CD14-positive monocyte (primary cell): ENCODE results near the gene POLE. TPM values are rescaled to one million over a fixed set of nuclear protein-coding genes. Genes with fewer than 3 reads are reported as not detected.

Experiments used
- DNase-seq, 3 donors: peaks; one replicate each; pipeline ENCODE4 v3.0.0-alpha.2; 2011 to 2022
- H2AFZ ChIP-seq: 2 replicates; pipeline ENCODE4 v1.6.0; 2012; ENCODE audit warnings: mild to moderate bottlenecking, low read depth, low read length, inconsistent platforms; ENCODE audit not compliant: insufficient read depth, poor library complexity, severe bottlenecking
- H3K27ac ChIP-seq, 2 donors: 1 replicate in 1 of 2; 2 replicates in 1 of 2; pipeline ENCODE4 v1.5.1; 2012 to 2013; ENCODE audit warnings: low read length in 2 of 2, control low read depth in 1 of 2, inconsistent platforms in 1 of 2, low read depth in 1 of 2, mild to moderate bottlenecking in 1 of 2
- H3K27me3 ChIP-seq, 2 donors: one replicate each; pipeline versions ENCODE4 v1.6.0 to v1.6.1; 2011 to 2013; ENCODE audit warnings: low read length in 2 of 2; ENCODE audit not compliant: control insufficient read depth in 2 of 2, insufficient read depth in 2 of 2
- H3K36me3 ChIP-seq, 2 donors: replicated peaks in 1 of 2; 1 replicate in 1 of 2; 2 replicates in 1 of 2; pipeline versions ENCODE4 v1.5.1 to v1.6.1; 2012 to 2013; ENCODE audit warnings: low read length in 2 of 2, control low read depth in 1 of 2, inconsistent platforms in 1 of 2, mild to moderate bottlenecking in 1 of 2; ENCODE audit not compliant: insufficient read depth in 2 of 2, control insufficient read depth in 1 of 2
- H3K4me1 ChIP-seq, 2 donors: 1 replicate in 1 of 2; 2 replicates in 1 of 2; pipeline versions ENCODE4 v1.5.1 to v1.6.1; 2012 to 2013; ENCODE audit warnings: low read length in 2 of 2, control low read depth in 1 of 2, inconsistent platforms in 1 of 2, mild to moderate bottlenecking in 1 of 2, moderate library complexity in 1 of 2; ENCODE audit not compliant: insufficient read depth in 2 of 2, control insufficient read depth in 1 of 2
- H3K4me2 ChIP-seq: replicated peaks from 2 replicates; pipeline ENCODE3; 2012; ENCODE audit warnings: low read length, moderate library complexity, mild to moderate bottlenecking; ENCODE audit not compliant: poor library complexity, severe bottlenecking; ENCODE audit errors: extremely low read depth
- H3K4me3 ChIP-seq, 3 experiments: fragments of 200-600 bp in 1 of 3; sonication (generic) in 1 of 3; replicated peaks in 1 of 3; 1 replicate in 2 of 3; 2 replicates in 1 of 3; pipeline ENCODE4 v1.5.1; 2011 to 2013; ENCODE audit warnings: low read length in 3 of 3, mild to moderate bottlenecking in 3 of 3, control low read depth in 2 of 3, low read depth in 2 of 3, inconsistent platforms in 1 of 3, moderate library complexity in 1 of 3
- H3K79me2 ChIP-seq: 2 replicates; pipeline ENCODE4 v1.6.0; 2012; ENCODE audit warnings: mild to moderate bottlenecking, control low read depth, inconsistent platforms, low read length, moderate library complexity; ENCODE audit not compliant: insufficient read depth
- H3K9ac ChIP-seq: 2 replicates; pipeline ENCODE4 v1.6.0; 2017; ENCODE audit warnings: low read length, mild to moderate bottlenecking; ENCODE audit not compliant: insufficient read depth, poor library complexity, severe bottlenecking
- H3K9me3 ChIP-seq, 2 donors: replicated peaks in 1 of 2; 1 replicate in 1 of 2; 2 replicates in 1 of 2; pipeline versions ENCODE4 v1.5.1 to v1.6.1; 2012 to 2013; ENCODE audit warnings: low read length in 2 of 2, control low read depth in 1 of 2; ENCODE audit not compliant: control insufficient read depth in 1 of 2, insufficient read depth in 1 of 2
- H4K20me1 ChIP-seq: 2 replicates; pipeline ENCODE4 v1.6.0; 2012; ENCODE audit warnings: mild to moderate bottlenecking, low read length, control low read depth, moderate library complexity; ENCODE audit not compliant: insufficient read depth
- H3K27ac Mint-ChIP-seq, 7 donors: one replicate each; pipeline ENCODE4 v1.8.0; 2020; ENCODE audit warnings: mild to moderate bottlenecking in 7 of 7, mixed read lengths in 7 of 7, moderate library complexity in 6 of 7, inconsistent platforms in 2 of 7
- H3K27me3 Mint-ChIP-seq, 3 donors: one replicate each; pipeline ENCODE4 v1.8.0; 2021 to 2022; ENCODE audit warnings: low read depth in 3 of 3, mild to moderate bottlenecking in 3 of 3, mixed read lengths in 3 of 3, moderate library complexity in 3 of 3, inconsistent platforms in 1 of 3
- H3K36me3 Mint-ChIP-seq, 2 donors: one replicate each; pipeline ENCODE4 v1.8.0; 2020; ENCODE audit warnings: mixed read lengths in 2 of 2, inconsistent platforms in 1 of 2, mild to moderate bottlenecking in 1 of 2
- H3K4me1 Mint-ChIP-seq: one replicate; pipeline ENCODE4 v1.8.0; 2020; ENCODE audit warnings: mild to moderate bottlenecking, mixed read lengths
- H3K4me3 Mint-ChIP-seq, 2 donors: one replicate each; pipeline ENCODE4 v1.8.0; 2020; ENCODE audit warnings: mild to moderate bottlenecking in 2 of 2, mixed read lengths in 2 of 2, moderate library complexity in 1 of 2
- H3K9me3 Mint-ChIP-seq, 7 donors: one replicate each; pipeline ENCODE4 v1.8.0; 2020 to 2022; ENCODE audit warnings: mixed read lengths in 7 of 7, mild to moderate bottlenecking in 6 of 7, moderate library complexity in 6 of 7, inconsistent platforms in 2 of 7
- WGBS: methylation state at CpG from one replicate; pipeline ENCODE4 v1.1.5; 2013; ENCODE audit warnings: missing lambda C conversion rate; ENCODE audit not compliant: insufficient coverage; 5-methylcytosine and 5-hydroxymethylcytosine counted together
- intact Hi-C, 2 donors: fragments of 100-400 bp; cut with micrococcal nuclease; formaldehyde crosslinking; loops; one replicate each; pipeline versions ENCODE4 v1.15.0 to v1.15.1; 2023
- polyA plus RNA-seq, 3 donors: library from polyadenylated mRNA; depleted of rRNA in 1 of 3; unstranded in 2 of 3; stranded (reverse) in 1 of 3; fragments of 300-500 nt in 2 of 3; fragments of >200 nt in 1 of 3; fragmentation: Illumina TruSeq in 2 of 3; gene quantifications; 1 replicate in 2 of 3; 2 replicates in 1 of 3; pipeline ENCODE4 v1.2.3, GENCODE V29; 2012 to 2021
- TF ChIP-seq, protein P1 (sequence below): fragments of 200-600 bp; IDR thresholded peaks from one replicate; pipeline ENCODE4 v1.8.0; 2022; ENCODE audit warnings: antibody characterized with exemption, mild to moderate bottlenecking

Gene POLE
- polyA plus RNA-seq, 3 donors: 1.00 to 24.2 (median 2.2) TPM

DNA sequence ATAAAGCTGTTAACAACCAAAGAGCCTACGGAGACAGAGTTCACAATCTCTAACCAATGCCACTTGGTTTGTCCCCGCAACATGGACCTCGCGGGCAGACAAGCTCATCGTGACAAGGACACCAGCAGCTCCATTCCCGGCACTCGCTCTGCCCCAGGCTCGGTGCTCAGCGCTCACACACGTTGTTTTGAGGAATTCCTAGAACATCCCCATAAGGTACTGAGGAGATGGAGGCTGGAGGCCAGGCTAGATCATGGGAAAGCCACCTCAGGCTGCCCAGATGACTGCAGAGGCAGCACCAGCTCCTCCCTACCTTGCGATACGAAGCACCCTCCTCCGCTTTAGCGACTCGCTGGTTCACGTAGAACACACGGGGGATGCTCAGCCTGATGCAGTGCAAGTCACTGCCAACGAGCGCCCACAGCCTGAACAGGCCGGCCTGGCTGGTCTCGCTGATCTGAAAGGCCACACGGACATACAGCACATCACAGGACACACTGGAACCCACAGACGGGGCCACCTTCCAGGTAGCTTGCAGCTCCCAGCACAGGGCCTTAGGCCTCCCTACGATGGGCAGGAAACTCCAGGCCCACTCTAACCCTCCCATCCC is 38.4 kb downstream of the POLE start:
- H3K79me2 ChIP-seq: no peaks in the 10 kb centered on the region
- peaks cover 70 to 88% of the 10 kb centered on the region in 2 donors for H3K36me3 Mint-ChIP-seq
- intact Hi-C loops: no loop called here
- no peaks in the 10 kb centered on the region for H3K27me3 ChIP-seq
- peaks cover 0 to 1% (median 0%) of the 10 kb centered on the region in 3 donors for H3K27me3 Mint-ChIP-seq
- DNase-seq: no peak
- H3K4me1 ChIP-seq: no peaks in the 10 kb centered on the region
- H3K27ac ChIP-seq: no peak overlapping the region
- H3K36me3 ChIP-seq: peaks cover 54 to 89% of the 10 kb centered on the region in 2 donors
- no peak overlapping the region for H3K9ac ChIP-seq
- H3K4me1 Mint-ChIP-seq: no peaks in the 10 kb centered on the region
- H3K27ac Mint-ChIP-seq: no peak overlapping the region
- H3K9me3 Mint-ChIP-seq: no peaks in the 10 kb centered on the region
- H3K4me3 ChIP-seq: no peak overlapping the region
- H4K20me1 ChIP-seq: no peaks in the 10 kb centered on the region
- no peak overlapping the region for H3K4me3 Mint-ChIP-seq
- H2AFZ ChIP-seq: no peak overlapping the region
- TF ChIP-seq, protein P1, sequence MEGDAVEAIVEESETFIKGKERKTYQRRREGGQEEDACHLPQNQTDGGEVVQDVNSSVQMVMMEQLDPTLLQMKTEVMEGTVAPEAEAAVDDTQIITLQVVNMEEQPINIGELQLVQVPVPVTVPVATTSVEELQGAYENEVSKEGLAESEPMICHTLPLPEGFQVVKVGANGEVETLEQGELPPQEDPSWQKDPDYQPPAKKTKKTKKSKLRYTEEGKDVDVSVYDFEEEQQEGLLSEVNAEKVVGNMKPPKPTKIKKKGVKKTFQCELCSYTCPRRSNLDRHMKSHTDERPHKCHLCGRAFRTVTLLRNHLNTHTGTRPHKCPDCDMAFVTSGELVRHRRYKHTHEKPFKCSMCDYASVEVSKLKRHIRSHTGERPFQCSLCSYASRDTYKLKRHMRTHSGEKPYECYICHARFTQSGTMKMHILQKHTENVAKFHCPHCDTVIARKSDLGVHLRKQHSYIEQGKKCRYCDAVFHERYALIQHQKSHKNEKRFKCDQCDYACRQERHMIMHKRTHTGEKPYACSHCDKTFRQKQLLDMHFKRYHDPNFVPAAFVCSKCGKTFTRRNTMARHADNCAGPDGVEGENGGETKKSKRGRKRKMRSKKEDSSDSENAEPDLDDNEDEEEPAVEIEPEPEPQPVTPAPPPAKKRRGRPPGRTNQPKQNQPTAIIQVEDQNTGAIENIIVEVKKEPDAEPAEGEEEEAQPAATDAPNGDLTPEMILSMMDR: no peak
- no peak overlapping the region for H3K4me2 ChIP-seq
- H3K9me3 ChIP-seq: no peaks in the 10 kb centered on the region
- WGBS: 95% methylated on average over 21 of the region's 24 CpGs

GRCh38 chr12:132647858-132648257 is 39.3 kb downstream of the POLE start:
- peak overlapping the region in 1 of 7 donors; percentile 14 for H3K27ac Mint-ChIP-seq

More at GRCh38 chr12:132647858-132648257, 39.3 kb downstream of the POLE start:
- intact Hi-C loops: no loop called here
- H3K4me3 ChIP-seq: no peak overlapping the region
- peaks cover 0 to 1% (median 0%) of the 10 kb centered on the region in 3 donors for H3K27me3 Mint-ChIP-seq
- H3K9me3 ChIP-seq: no peaks in the 10 kb centered on the region
- no peak overlapping the region for H3K4me2 ChIP-seq
- H3K9ac ChIP-seq: no peak overlapping the region
- no peaks in the 10 kb centered on the region for H3K79me2 ChIP-seq
- DNase-seq: no peak
- no peaks in the 10 kb centered on the region for H3K9me3 Mint-ChIP-seq
- H3K36me3 ChIP-seq: peaks cover 48 to 89% of the 10 kb centered on the region in 2 donors
- H2AFZ ChIP-seq: no peak overlapping the region
- no peaks in the 10 kb centered on the region for H4K20me1 ChIP-seq
- no peak overlapping the region for H3K27ac ChIP-seq
- TF ChIP-seq, protein P1: no peak
- H3K4me1 ChIP-seq: no peaks in the 10 kb centered on the region
- no peak overlapping the region for H3K4me3 Mint-ChIP-seq
- 93% methylated on average over 7 of the region's 10 CpGs for WGBS
- H3K4me1 Mint-ChIP-seq: no peaks in the 10 kb centered on the region
- H3K27me3 ChIP-seq: no peaks in the 10 kb centered on the region
- H3K36me3 Mint-ChIP-seq: peaks cover 70 to 90% of the 10 kb centered on the region in 2 donors
